HL-60 (cell line): Measurements from ENCODE around the gene MOB2.

Source experiments
- CTCF ChIP-seq: IDR thresholded peaks from one replicate; pipeline ENCODE4 v1.5.1; 2011; ENCODE audit warnings: low read length, control low read depth, inconsistent platforms; ENCODE audit not compliant: insufficient read depth
- POLR2AphosphoS5 ChIP-seq: IDR thresholded peaks from 2 replicates; pipeline ENCODE4 v1.6.1; 2012; ENCODE audit warnings: low read depth
- TF ChIP-seq, protein P1 (sequence below): IDR thresholded peaks from 2 replicates; pipeline ENCODE4 v1.6.1; 2012; ENCODE audit warnings: low read depth; ENCODE audit not compliant: insufficient replicate concordance

- no peak for TF ChIP-seq CTCF
- TF ChIP-seq POLR2AphosphoS5, result no peak
- TF ChIP-seq, protein P1, sequence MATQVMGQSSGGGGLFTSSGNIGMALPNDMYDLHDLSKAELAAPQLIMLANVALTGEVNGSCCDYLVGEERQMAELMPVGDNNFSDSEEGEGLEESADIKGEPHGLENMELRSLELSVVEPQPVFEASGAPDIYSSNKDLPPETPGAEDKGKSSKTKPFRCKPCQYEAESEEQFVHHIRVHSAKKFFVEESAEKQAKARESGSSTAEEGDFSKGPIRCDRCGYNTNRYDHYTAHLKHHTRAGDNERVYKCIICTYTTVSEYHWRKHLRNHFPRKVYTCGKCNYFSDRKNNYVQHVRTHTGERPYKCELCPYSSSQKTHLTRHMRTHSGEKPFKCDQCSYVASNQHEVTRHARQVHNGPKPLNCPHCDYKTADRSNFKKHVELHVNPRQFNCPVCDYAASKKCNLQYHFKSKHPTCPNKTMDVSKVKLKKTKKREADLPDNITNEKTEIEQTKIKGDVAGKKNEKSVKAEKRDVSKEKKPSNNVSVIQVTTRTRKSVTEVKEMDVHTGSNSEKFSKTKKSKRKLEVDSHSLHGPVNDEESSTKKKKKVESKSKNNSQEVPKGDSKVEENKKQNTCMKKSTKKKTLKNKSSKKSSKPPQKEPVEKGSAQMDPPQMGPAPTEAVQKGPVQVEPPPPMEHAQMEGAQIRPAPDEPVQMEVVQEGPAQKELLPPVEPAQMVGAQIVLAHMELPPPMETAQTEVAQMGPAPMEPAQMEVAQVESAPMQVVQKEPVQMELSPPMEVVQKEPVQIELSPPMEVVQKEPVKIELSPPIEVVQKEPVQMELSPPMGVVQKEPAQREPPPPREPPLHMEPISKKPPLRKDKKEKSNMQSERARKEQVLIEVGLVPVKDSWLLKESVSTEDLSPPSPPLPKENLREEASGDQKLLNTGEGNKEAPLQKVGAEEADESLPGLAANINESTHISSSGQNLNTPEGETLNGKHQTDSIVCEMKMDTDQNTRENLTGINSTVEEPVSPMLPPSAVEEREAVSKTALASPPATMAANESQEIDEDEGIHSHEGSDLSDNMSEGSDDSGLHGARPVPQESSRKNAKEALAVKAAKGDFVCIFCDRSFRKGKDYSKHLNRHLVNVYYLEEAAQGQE, result no peak
Observed at GRCh38 chr11:1433977-1434640, 52.5 kb downstream of the MOB2 start.
